Gastrocnemius medialis (tissue), 4 donors: ENCODE results near the gene OBSCN.

Source experiments
- CTCF ChIP-seq, 5 experiments: fragments of 450-650 bp in 3 of 5; fragments of 200-600 bp in 2 of 5; sonication (generic) in 2 of 5; IDR thresholded peaks in 4 of 5; conservative IDR thresholded peaks in 1 of 5; 1 replicate in 4 of 5; 2 replicates in 1 of 5; pipeline ENCODE4 v1.5.1; 2016 to 2019; ENCODE audit warnings: antibody characterized with exemption in 5 of 5, mild to moderate bottlenecking in 3 of 5, moderate library complexity in 3 of 5
- POLR2A ChIP-seq, 2 donors: fragments of 450-650 bp; IDR thresholded peaks; one replicate each; pipeline ENCODE4 v1.6.1; 2017; ENCODE audit warnings: antibody characterized with exemption in 2 of 2, mild to moderate bottlenecking in 2 of 2, moderate library complexity in 2 of 2

- TF ChIP-seq POLR2A (IDR thresholded peaks at IDR 0.05) (no peak), CTCF (IDR thresholded peaks at IDR 0.05 in 4 of 5, conservative IDR thresholded peaks at IDR 0.05 in 1 of 5) (no peak)
Observed at GRCh38 chr1:228360533-228361313, 152.9 kb downstream of the OBSCN start.
